Measurements from ENCODE around the gene DHODH.

GRCh38 chr16:72060405-72060804, 51.9 kb downstream of the DHODH start:
- TF ChIP-seq CTCF (conservative IDR thresholded peaks at IDR 0.05 in 1 of 2, IDR thresholded peaks at IDR 0.05 in 1 of 2; ENCODE audit: extremely low read depth in 1 of 2, insufficient read depth in 1 of 2, low read depth in 1 of 2, low read length in 2 of 2) = no peak
- TF ChIP-seq EZH2 (IDR thresholded peaks at IDR 0.05; ENCODE audit: borderline replicate concordance, low read length) = no peak
